Adrenal gland (tissue), 19 donors: Measurements from ENCODE around the gene SAMD5. TPM values are rescaled to one million over a fixed set of nuclear protein-coding genes. Genes with fewer than 3 reads are reported as not detected.

Experiments
- DNase-seq, 7 donors: peaks; one replicate each; pipeline ENCODE4 v3.0.0-alpha.2; 2019 to 2020
- H3K27ac ChIP-seq, 5 donors: fragments of 200-600 bp; sonication (generic) in 4 of 5; 1 replicate in 3 of 5; 2 replicates in 2 of 5; pipeline versions ENCODE4 v1.5.1 to v1.8.0; 2016 to 2020; ENCODE audit warnings: mild to moderate bottlenecking in 1 of 5
- H3K27me3 ChIP-seq: fragments of 200-600 bp; 2 replicates; pipeline ENCODE4 v1.8.0; 2021
- H3K36me3 ChIP-seq, 2 donors: fragments of 200-600 bp; replicated peaks in 1 of 2; 1 replicate in 1 of 2; 2 replicates in 1 of 2; pipeline versions ENCODE4 v1.5.1 to v1.8.0; 2018 to 2022
- H3K4me1 ChIP-seq, 2 donors: fragments of 200-600 bp; replicated peaks in 1 of 2; 1 replicate in 1 of 2; 2 replicates in 1 of 2; pipeline versions ENCODE4 v1.5.1 to v1.8.0; 2018 to 2021
- H3K4me3 ChIP-seq, 4 donors: fragments of 200-600 bp; sonication (generic) in 3 of 4; one replicate each; pipeline ENCODE4 v1.5.1; 2016 to 2018
- H3K9me3 ChIP-seq, 3 donors: fragments of 200-600 bp; sonication (generic) in 1 of 3; replicated peaks in 1 of 3; 1 replicate in 2 of 3; 2 replicates in 1 of 3; pipeline versions ENCODE4 v1.5.1 to v1.8.0; 2016 to 2021
- POLR2A ChIP-seq, 2 donors: fragments of 450-650 bp; IDR thresholded peaks; one replicate each; pipeline ENCODE4 v1.6.1; 2017; ENCODE audit warnings: antibody characterized with exemption in 2 of 2, mild to moderate bottlenecking in 2 of 2, moderate library complexity in 1 of 2
- WGBS, 4 donors: extraction: QIAGEN DNeasy Blood & Tissue Kit in 2 of 4; methylation state at CpG; one replicate each; pipeline versions ENCODE4 v1.1.5 to v1.1.7; 2013 to 2017; 5-methylcytosine and 5-hydroxymethylcytosine counted together
- intact Hi-C, 2 donors: fragments of 100-400 bp; cut with DNase I; formaldehyde crosslinking; loops; one replicate each; pipeline versions ENCODE4 v1.14.1 to v1.15.0; 2022 to 2023
- long read RNA-seq, 10 donors: library from polyadenylated mRNA in 3 of 10; unstranded in 2 of 10; stranded (forward) in 1 of 10; transcript quantifications; one replicate each; pipeline ENCODE4 v2.0.0 and lab custom pipeline, GENCODE V29; 2021 to 2026
- polyA plus RNA-seq, 3 donors: library from polyadenylated mRNA; stranded (reverse); fragments of 200-250 nt in 2 of 3; fragments of 350-450 nt in 1 of 3; fragmentation: Illumina TruSeq in 1 of 3; extraction: RNeasy Lipid Tissue Mini Kit (QIAGEN cat#74804) in 1 of 3; gene quantifications; one replicate each; pipeline ENCODE4 v1.2.3, GENCODE V29; 2013 to 2014
- total RNA-seq, 9 donors: library from RNA; depleted of rRNA in 4 of 9; stranded (reverse); fragments of >200 nt in 4 of 9; fragments of 120-200 nt in 1 of 9; fragmentation: NEBNext Ultra II Directional in 1 of 9; extraction: Animal tissue kit (Norgen Biotek cat#: 25700) in 1 of 9; gene quantifications; one replicate each; pipeline versions ENCODE4 v1.1.0 to v1.2.4, GENCODE V29; 2013 to 2023
- TF ChIP-seq, protein P1 (sequence below), 6 experiments: fragments of 450-650 bp in 4 of 6; fragments of 200-600 bp in 2 of 6; sonication (generic) in 1 of 6; IDR thresholded peaks; 1 replicate in 5 of 6; 2 replicates in 1 of 6; pipeline versions ENCODE4 v1.5.1 to v1.8.0; 2016 to 2021; ENCODE audit warnings: antibody characterized with exemption in 6 of 6, mild to moderate bottlenecking in 2 of 6, moderate library complexity in 1 of 6
- donor health status: healthy with polysubstance abuse.
- donor health status: Bipolar disorder and iron deficiency.
- donor health status: DM: yes; HTN: yes; CAD: no.
- donor health status: DM: no; HTN: no; CAD: no.
- donor health status: DM: no; HTN: no; CAD: no.
- donor health status: DM: yes; HTN: yes; CAD: no.

SAMD5 gene
- 1 to 10 TPM in 3 of 9 donors, under 1 TPM in 6; 0.12 to 2.5 (median 0.72) TPM for total RNA-seq
- 1 to 10 TPM in 2 of 3 donors, under 1 TPM in 1; 0.64 to 5.8 (median 3.0) TPM for polyA plus RNA-seq
- long read RNA-seq, donor 1 = 0 reads
- long read RNA-seq, donor 2 = 0 reads
- long read RNA-seq, donor 3 = 0 reads
- long read RNA-seq, donor 4 = 0 reads
- long read RNA-seq, donor 5 = 0 reads
- long read RNA-seq, donor 6, partial matches to known transcripts = 0 of 1 reads
- long read RNA-seq, donor 6, other reads (novel, unspliced or antisense) = 1 of 1 reads
- long read RNA-seq, donor 7 = 0 reads
- long read RNA-seq, donor 8 = 0 reads
- long read RNA-seq, donor 9 = 0 reads
- long read RNA-seq, donor 10 = 0 reads

DNA sequence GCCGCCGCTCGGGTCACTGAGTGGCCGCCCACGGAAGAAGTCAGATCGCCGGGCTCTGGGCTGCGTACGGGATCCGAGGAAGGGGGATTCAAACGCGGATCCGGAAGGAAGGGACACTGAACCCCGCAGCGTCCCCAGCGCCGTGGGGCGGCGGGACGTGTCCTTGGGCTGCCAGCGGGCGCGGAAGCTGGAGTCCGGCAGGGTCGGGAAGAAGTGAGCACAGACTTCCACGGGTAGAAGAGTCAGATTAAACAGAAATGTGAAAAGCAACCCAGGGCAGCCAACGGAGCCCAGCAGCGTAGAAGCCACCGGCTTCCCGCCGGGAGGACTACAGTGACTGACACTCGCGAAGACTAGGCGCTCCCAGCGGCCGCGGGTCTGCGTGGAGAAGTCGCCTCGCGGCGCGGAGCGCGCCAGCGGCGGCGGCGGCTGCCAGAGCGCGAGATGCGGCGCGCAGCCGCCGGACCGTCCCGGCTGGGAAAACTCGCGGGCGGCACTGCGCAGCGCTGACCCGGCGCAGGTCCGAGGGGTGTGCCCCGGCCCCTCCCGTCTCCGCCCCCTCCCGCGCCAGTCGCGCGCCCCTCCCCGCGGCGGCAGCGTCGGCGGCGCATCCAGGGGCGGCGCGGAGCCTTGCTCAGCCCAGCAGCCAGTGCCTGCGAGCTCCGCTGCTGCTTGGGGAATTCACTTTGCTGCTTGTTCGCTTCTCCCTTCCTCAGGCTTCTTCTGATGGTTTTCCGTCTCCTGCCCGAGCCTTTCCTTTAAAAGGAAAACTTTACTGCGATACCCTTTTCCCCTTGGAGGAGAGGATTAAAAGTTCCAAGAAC is at the start of gene SAMD5:
Gene SAMD5, plus strand, starts transcription at position 649 of the 824 bp plus-strand sequence. CDS start 239 bp downstream, outside the sequence.
- Histone ChIP-seq H3K9me3 (no peaks in the 10 kb centered on the region), H3K4me1 (peaks cover 4 to 18% of the 10 kb centered on the region in 2 donors), H3K36me3 (no peaks in the 10 kb centered on the region), H3K4me3 (peak within 1 kb of the TSS in 2 of 4 donors; percentile 34 to 60), H3K27ac (peak within 1 kb of the TSS in 2 of 5 donors; percentile 38 to 62), H3K27me3 (peaks cover 23% of the 10 kb centered on the region)
- intact Hi-C loops = loop anchor here (5.0 kb wide), 1 partner anchor 659 kb away; no protein-coding TSS in a partner anchor
- no peak for TF ChIP-seq POLR2A (IDR thresholded peaks at IDR 0.05)
- TF ChIP-seq, protein P1, sequence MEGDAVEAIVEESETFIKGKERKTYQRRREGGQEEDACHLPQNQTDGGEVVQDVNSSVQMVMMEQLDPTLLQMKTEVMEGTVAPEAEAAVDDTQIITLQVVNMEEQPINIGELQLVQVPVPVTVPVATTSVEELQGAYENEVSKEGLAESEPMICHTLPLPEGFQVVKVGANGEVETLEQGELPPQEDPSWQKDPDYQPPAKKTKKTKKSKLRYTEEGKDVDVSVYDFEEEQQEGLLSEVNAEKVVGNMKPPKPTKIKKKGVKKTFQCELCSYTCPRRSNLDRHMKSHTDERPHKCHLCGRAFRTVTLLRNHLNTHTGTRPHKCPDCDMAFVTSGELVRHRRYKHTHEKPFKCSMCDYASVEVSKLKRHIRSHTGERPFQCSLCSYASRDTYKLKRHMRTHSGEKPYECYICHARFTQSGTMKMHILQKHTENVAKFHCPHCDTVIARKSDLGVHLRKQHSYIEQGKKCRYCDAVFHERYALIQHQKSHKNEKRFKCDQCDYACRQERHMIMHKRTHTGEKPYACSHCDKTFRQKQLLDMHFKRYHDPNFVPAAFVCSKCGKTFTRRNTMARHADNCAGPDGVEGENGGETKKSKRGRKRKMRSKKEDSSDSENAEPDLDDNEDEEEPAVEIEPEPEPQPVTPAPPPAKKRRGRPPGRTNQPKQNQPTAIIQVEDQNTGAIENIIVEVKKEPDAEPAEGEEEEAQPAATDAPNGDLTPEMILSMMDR (IDR thresholded peaks at IDR 0.05) = no peak
- 0 to 1% (median 1%) methylated on average over 15 to 90 of the region's 90 CpGs for whole genome bisulfite sequencing, 4 donors
- DNase-seq = peak; percentile 26 to 69 (median 34)

DNA sequence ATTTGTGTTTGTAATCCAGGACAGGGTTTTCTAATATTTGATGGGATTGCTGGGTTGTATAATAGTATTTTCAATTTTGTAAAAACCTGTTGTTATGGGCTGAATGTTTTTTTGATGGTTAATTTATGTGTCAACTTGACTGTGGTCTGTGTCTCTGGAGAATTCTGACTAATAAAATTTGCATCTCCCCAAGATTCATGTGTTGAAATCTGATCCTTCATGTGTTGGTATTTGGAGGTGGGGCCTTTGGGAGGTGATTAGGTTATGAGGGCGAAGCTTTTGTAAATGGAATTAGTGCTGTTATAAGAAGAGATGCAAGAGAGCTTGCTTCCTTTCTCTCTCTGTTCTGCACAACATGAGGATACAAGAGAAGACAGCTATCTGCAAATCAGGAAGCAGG is 48.7 kb upstream of the SAMD5 start:
- no peak for DNase-seq

DNA sequence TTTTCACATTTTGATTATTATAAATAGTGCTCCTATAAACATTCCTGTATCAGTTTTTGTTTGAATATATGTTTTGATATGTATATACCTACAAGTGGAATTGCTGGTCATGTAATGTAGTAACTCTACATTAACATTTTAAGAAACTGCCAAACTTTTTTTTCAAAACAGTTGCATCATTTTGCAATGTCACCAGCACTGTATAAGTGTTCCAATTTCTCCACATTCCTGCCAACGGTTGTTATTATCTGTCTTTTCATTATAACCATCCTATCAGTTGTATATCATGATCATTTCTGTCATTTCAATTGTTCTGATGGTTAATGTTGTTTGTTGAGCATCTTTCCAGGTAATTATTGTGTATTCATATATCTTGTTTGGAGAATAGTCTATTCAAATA is 44.8 kb upstream of the SAMD5 start:
- intact Hi-C loops = no loop called here
- Histone ChIP-seq H3K4me3 (no peak overlapping the region), H3K27ac (no peak overlapping the region), H3K9me3 (no peaks in the 10 kb centered on the region), H3K27me3 (no peaks in the 10 kb centered on the region), H3K36me3 (no peaks in the 10 kb centered on the region), H3K4me1 (no peaks in the 10 kb centered on the region)
- WGBS, 4 donors = 48 to 58% (median 51%) methylated on average over 1 of the region's 1 CpG
- DNase-seq = no peak
- TF ChIP-seq, protein P1 (IDR thresholded peaks at IDR 0.05) = no peak
- no peak for TF ChIP-seq POLR2A (IDR thresholded peaks at IDR 0.05)

More for the DNA sequence above, 48.7 kb upstream of the SAMD5 start:
- H3K27me3 ChIP-seq = no peaks in the 10 kb centered on the region
- intact Hi-C loops = no loop called here
- WGBS, 4 donors = 70 to 86% (median 85%) methylated on average over 1 of the region's 1 CpG
- H3K4me1 ChIP-seq = no peaks in the 10 kb centered on the region
- H3K4me3 ChIP-seq = no peak overlapping the region
- H3K36me3 ChIP-seq = no peaks in the 10 kb centered on the region
- no peak for TF ChIP-seq POLR2A (IDR thresholded peaks at IDR 0.05)
- TF ChIP-seq, protein P1 (IDR thresholded peaks at IDR 0.05) = no peak
- no peaks in the 10 kb centered on the region for H3K9me3 ChIP-seq
- H3K27ac ChIP-seq = no peak overlapping the region

DNA sequence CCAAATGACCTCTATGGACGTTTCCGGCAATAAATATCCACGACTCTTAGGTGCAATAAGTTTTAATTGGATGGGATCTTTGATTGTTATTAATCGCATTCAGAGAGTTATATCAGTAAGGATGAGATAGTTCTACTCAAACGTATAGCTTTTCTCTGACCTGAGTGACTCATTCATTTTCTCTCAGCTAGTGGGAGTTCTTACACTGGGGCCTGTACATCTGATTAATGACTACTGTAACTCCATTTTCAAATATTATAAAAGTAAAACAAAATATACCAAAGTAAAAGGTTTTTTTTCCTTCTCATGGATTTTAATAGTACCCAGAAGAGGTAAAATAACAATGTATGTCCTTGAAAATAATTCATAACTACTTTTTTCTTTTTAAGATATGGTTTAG is 41.1 kb upstream of the SAMD5 start:
- intact Hi-C loops = no loop called here
- WGBS, 4 donors = 44 to 52% (median 48%) methylated on average over 5 of the region's 5 CpGs

More for the DNA sequence above, 41.1 kb upstream of the SAMD5 start:
- Histone ChIP-seq H3K9me3 (no peaks in the 10 kb centered on the region), H3K27ac (no peak overlapping the region), H3K36me3 (no peaks in the 10 kb centered on the region), H3K4me1 (no peaks in the 10 kb centered on the region), H3K4me3 (no peak overlapping the region), H3K27me3 (no peaks in the 10 kb centered on the region)
- no peak for DNase-seq
- TF ChIP-seq, protein P1 (IDR thresholded peaks at IDR 0.05) = no peak
- TF ChIP-seq POLR2A (IDR thresholded peaks at IDR 0.05) = no peak
